Chondrocyte (in vitro differentiated cells): Measurements from ENCODE around the gene PTH1R. TPM values are rescaled to one million over a fixed set of nuclear protein-coding genes. Genes with fewer than 3 reads are reported as not detected.

Experiments used
- DNase-seq: peaks from one replicate; pipeline ENCODE4 v3.0.0; 2021; ENCODE audit warnings: mixed read lengths, low spot score
- H3K27ac Mint-ChIP-seq: one replicate; pipeline ENCODE4 v1.8.0; 2021; ENCODE audit warnings: mild to moderate bottlenecking, moderate library complexity, mixed read lengths; ENCODE audit not compliant: unreplicated experiment
- H3K27me3 Mint-ChIP-seq: 2 replicates; pipeline ENCODE4 v1.8.0; 2021; ENCODE audit warnings: low read depth, mixed read lengths
- H3K36me3 Mint-ChIP-seq: 2 replicates; pipeline ENCODE4 v1.8.0; 2021; ENCODE audit warnings: low read depth, mixed read lengths
- H3K4me1 Mint-ChIP-seq: 2 replicates; pipeline ENCODE4 v1.8.0; 2021; ENCODE audit warnings: low read depth, mild to moderate bottlenecking, mixed read lengths
- H3K4me3 Mint-ChIP-seq: one replicate; pipeline ENCODE4 v1.8.0; 2021; ENCODE audit warnings: mild to moderate bottlenecking, moderate library complexity, mixed read lengths; ENCODE audit not compliant: unreplicated experiment
- H3K9me3 Mint-ChIP-seq: 2 replicates; pipeline ENCODE4 v1.8.0; 2021; ENCODE audit warnings: low read depth, mixed read lengths
- total RNA-seq: library from RNA; stranded (reverse); gene quantifications from 3 replicates; pipeline ENCODE4 v1.2.1, GENCODE V29; 2021
- TF ChIP-seq, protein P1 (sequence below): fragments of 200-600 bp; sonication (generic); IDR thresholded peaks from 2 replicates; pipeline ENCODE4 v1.5.0; 2021; ENCODE audit warnings: antibody characterized with exemption, mild to moderate bottlenecking, moderate library complexity

Gene PTH1R
- total RNA-seq, 1 donor from 2014 or later, result 3.1 TPM

DNA sequence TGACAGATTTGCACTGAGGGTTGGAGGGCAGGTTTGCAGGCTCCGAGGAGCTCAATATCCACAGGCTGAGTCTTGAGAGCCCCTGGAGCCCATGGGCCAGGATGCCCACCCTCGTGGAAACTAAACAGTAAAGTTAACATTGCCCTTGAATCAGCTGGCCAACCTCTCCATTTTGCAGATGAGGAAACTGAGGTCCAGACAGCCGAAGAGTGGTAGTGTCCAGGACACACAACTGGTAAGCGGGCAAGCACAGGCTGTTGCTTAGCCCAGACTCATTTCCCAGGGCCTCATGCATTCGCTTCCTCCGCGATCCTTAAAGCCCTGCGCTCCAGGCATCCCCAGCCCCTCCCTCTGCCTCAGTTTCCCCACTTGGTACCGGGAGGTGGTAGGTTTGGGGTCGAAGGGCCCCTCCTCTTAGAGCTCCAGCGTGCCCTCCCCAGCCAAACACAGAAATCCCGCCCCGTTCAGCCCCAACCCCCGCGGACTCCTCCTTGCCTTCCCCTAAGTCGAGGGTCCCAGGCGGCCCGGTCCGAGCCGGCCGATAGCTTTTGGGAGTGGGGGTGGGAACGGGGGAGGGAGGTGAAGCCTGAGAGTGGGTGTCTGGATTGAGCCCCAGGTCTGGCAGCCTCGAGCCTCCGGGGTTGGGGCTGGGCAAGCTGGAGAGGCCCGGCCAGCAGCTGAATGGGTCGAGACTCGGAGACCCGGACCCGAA is 3.5 kb downstream of the PTH1R start:
- Mint-ChIP-seq H3K27ac (no peak overlapping the region), H3K36me3 (no peaks in the 10 kb centered on the region), H3K4me1 (peaks cover 30% of the 10 kb centered on the region), H3K4me3 (peak overlapping the region; percentile 67), H3K27me3 (peaks cover 2% of the 10 kb centered on the region), H3K9me3 (no peaks in the 10 kb centered on the region)
- DNase-seq, result no peak
- TF ChIP-seq, protein P1, sequence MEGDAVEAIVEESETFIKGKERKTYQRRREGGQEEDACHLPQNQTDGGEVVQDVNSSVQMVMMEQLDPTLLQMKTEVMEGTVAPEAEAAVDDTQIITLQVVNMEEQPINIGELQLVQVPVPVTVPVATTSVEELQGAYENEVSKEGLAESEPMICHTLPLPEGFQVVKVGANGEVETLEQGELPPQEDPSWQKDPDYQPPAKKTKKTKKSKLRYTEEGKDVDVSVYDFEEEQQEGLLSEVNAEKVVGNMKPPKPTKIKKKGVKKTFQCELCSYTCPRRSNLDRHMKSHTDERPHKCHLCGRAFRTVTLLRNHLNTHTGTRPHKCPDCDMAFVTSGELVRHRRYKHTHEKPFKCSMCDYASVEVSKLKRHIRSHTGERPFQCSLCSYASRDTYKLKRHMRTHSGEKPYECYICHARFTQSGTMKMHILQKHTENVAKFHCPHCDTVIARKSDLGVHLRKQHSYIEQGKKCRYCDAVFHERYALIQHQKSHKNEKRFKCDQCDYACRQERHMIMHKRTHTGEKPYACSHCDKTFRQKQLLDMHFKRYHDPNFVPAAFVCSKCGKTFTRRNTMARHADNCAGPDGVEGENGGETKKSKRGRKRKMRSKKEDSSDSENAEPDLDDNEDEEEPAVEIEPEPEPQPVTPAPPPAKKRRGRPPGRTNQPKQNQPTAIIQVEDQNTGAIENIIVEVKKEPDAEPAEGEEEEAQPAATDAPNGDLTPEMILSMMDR, result no peak

DNA sequence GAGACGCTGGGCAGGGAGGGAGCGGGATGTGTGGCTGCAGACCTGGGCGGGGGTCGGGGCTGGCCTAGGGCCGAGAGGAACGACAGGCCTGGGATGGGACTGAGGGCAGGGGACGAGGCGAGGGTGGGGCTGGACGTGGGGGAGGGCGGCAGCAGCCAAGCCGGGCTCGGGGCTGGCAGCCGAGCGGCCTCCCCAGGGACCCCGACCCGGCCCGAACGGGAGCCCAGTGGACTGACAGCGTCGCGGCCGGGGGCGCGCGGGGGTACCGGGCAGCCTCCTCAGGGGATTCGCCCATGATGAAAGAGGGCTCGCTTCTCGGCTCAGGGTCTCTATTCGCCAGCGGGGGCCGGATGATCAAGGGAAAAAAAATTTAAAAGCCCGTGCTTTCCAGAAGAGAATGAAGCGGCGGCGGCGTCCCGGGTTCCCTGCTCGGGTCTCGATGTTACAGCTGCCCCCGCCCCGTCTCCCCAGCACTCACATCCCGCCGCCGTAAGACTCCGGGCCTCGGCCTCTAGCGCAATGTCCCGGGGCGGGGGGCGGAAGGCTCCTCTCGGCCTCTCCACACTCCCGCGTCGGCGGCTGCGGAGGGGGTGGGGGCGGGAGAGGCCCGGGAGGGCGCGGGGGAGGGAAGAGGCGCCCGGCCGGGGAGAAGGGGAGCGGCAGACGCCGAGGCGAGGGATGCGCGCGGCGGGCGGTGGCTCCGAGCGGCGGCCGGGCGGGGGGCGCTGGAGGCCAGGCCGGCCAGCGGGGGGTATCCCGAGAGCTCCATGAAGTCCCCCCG is 4.3 kb downstream of the PTH1R start:
- no peak for DNase-seq
- peaks cover 2% of the 10 kb centered on the region for H3K27me3 Mint-ChIP-seq
- peaks cover 24% of the 10 kb centered on the region for H3K4me1 Mint-ChIP-seq
- H3K36me3 Mint-ChIP-seq, result no peaks in the 10 kb centered on the region
- H3K4me3 Mint-ChIP-seq, result peak overlapping the region; percentile 67
- TF ChIP-seq, protein P1, result no peak
- H3K27ac Mint-ChIP-seq, result no peak overlapping the region
- no peaks in the 10 kb centered on the region for H3K9me3 Mint-ChIP-seq

DNA sequence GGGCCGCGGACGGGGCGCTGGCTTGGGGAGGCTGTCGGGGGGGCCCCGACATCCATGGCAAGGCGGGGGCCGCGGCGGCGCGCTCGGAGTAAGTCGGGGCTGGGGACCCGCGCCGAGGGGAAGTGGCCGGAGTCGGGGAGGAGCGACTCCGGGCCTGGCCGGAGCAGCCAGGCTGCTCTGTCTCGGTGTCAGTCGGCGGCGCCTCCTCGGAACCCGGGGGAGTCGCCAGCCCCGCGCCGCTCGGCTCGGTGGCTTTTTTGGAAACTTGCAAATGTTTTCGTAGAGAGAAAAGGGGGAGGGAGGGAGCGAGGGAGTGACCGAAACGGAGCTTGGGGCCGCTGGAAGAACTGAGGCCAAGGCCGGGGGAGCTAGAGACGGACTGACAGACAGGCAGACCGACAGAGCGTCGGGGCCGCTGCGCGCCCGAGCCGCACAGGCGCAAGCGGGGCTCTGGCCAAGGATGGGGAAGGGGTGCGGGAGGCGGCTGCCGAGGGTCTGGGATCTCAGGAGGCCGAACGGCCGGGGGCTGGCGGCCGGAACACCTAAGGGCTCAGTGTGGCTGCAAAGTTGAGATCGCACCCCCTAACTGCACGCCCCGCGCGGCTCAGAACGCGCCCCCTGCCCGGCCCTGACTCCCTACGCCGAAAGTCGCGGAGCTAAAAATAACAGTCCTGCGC is 5.0 kb downstream of the PTH1R start:
- Mint-ChIP-seq H3K36me3 (no peaks in the 10 kb centered on the region), H3K27me3 (peaks cover 2% of the 10 kb centered on the region), H3K27ac (no peak overlapping the region), H3K9me3 (no peaks in the 10 kb centered on the region), H3K4me1 (peaks cover 21% of the 10 kb centered on the region), H3K4me3 (peak overlapping the region; percentile 79)
- no peak for DNase-seq
- TF ChIP-seq, protein P1, result no peak

DNA sequence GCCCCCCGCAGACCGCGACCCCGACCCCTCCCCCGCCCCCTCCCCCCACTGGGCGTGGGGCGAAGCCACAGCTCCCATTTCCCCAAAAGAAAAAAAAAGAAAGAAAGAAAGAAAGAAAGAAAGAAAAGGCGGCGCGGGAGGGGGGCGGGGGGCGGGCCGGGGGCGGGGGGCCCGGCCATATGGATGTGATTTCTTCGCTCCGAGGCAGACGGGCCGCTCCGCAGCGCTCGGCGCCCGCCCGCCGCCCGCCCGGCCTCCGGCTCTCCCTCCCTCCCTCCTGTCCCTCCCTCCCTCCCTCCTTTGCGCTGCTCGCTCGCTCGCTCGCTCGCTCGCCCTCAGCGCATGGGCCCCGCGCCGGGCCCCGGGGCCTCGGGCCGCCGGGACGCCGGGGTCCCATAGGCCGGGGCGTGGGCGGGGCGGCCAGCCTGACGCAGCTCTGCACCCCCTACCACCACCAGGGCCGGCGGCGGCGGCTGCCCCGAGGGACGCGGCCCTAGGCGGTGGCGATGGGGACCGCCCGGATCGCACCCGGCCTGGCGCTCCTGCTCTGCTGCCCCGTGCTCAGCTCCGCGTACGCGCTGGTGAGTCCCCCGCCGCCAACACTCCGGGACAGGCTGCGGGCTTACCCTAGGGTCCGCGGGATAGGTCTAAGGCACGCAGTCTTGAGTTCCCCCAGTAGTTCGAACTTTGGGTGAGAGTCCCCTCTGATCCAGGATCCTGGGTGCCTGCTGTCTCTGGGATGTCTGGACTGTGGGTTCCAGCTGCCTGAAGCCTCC is 5.7 kb downstream of the PTH1R start:
- no peaks in the 10 kb centered on the region for H3K36me3 Mint-ChIP-seq
- TF ChIP-seq, protein P1, result no peak
- no peaks in the 10 kb centered on the region for H3K9me3 Mint-ChIP-seq
- peak overlapping the region; percentile 79 for H3K4me3 Mint-ChIP-seq
- H3K27me3 Mint-ChIP-seq, result peaks cover 2% of the 10 kb centered on the region
- H3K27ac Mint-ChIP-seq, result no peak overlapping the region
- peaks cover 19% of the 10 kb centered on the region for H3K4me1 Mint-ChIP-seq
- no peak for DNase-seq
